HepG2 (cell line): ENCODE data around the gene CLDN9. TPM values are rescaled to one million over a fixed set of nuclear protein-coding genes. Genes with fewer than 3 reads are reported as not detected.
A peak's percentile ranks its signal among the peaks of the same experiment; 100 is the strongest.

Experiments used
- BCL6 ChIP-seq: IDR thresholded peaks from 2 replicates; pipeline ENCODE4 v1.6.1; 2016; ENCODE audit warnings: missing genetic modification reagents, missing compliant biosample characterization
- BRCA1 ChIP-seq: sonication (generic); formaldehyde crosslinking; IDR thresholded peaks from 2 replicates; pipeline ENCODE4 v1.4.0; 2020; ENCODE audit warnings: missing genetic modification reagents
- FOXJ3 ChIP-seq: sonication (generic); formaldehyde crosslinking; IDR thresholded peaks from 2 replicates; pipeline ENCODE4 v1.4.0; 2020; ENCODE audit warnings: missing genetic modification reagents, mild to moderate bottlenecking, borderline replicate concordance
- GATAD1 ChIP-seq: IDR thresholded peaks from 2 replicates; pipeline ENCODE4 v1.6.1; 2016; ENCODE audit warnings: missing genetic modification reagents, missing compliant biosample characterization
- HMG20B ChIP-seq: conservative IDR thresholded peaks from 2 replicates; pipeline ENCODE4 v1.6.1; 2016; ENCODE audit warnings: missing genetic modification reagents, missing compliant biosample characterization
- HOXD1 ChIP-seq: sonication (generic); formaldehyde crosslinking; IDR thresholded peaks from 2 replicates; pipeline ENCODE4 v1.5.0; 2020; ENCODE audit warnings: missing genetic modification reagents
- ISL2 ChIP-seq: sonication (generic); formaldehyde crosslinking; IDR thresholded peaks from 2 replicates; pipeline ENCODE4 v1.5.0; 2020; ENCODE audit warnings: missing genetic modification reagents
- MBD4 ChIP-seq: IDR thresholded peaks from 2 replicates; pipeline ENCODE4 v1.6.1; 2012; ENCODE audit warnings: low read length, inconsistent platforms, borderline replicate concordance
- NAIF1 ChIP-seq: sonication (generic); formaldehyde crosslinking; IDR thresholded peaks from 2 replicates; pipeline ENCODE4 v1.5.0; 2020; ENCODE audit warnings: mild to moderate bottlenecking, missing genetic modification reagents, borderline replicate concordance
- NKX3-1 ChIP-seq: sonication (generic); formaldehyde crosslinking; IDR thresholded peaks from 2 replicates; pipeline ENCODE4 v1.5.0; 2020; ENCODE audit warnings: missing genetic modification reagents
- RFX1 ChIP-seq: fragments of 450-650 bp; IDR thresholded peaks from 2 replicates; pipeline ENCODE4 v1.6.1; 2017
- ZFP37 ChIP-seq: sonication (generic); formaldehyde crosslinking; IDR thresholded peaks from 2 replicates; pipeline ENCODE4 v1.4.0; 2020; ENCODE audit warnings: missing genetic modification reagents, borderline replicate concordance
- ZNF143 ChIP-seq: sonication (generic); formaldehyde crosslinking; IDR thresholded peaks from 2 replicates; pipeline ENCODE4 v1.4.0; 2020; ENCODE audit warnings: missing genetic modification reagents
- ZNF251 ChIP-seq: sonication (generic); formaldehyde crosslinking; IDR thresholded peaks from 2 replicates; pipeline ENCODE4 v1.9.0; 2021; ENCODE audit warnings: mild to moderate bottlenecking, missing genetic modification reagents
- ZNF260 ChIP-seq: sonication (generic); formaldehyde crosslinking; IDR thresholded peaks from 2 replicates; pipeline ENCODE4 v1.4.0; 2020; ENCODE audit warnings: missing genetic modification reagents, low read depth, mild to moderate bottlenecking, borderline replicate concordance
- ZNF274 ChIP-seq: sonication (generic); formaldehyde crosslinking; IDR thresholded peaks from 2 replicates; pipeline ENCODE4 v1.5.1; 2020; ENCODE audit warnings: mild to moderate bottlenecking, missing genetic modification reagents
- ZNF530 ChIP-seq: sonication (generic); formaldehyde crosslinking; IDR thresholded peaks from 2 replicates; pipeline ENCODE4 v1.5.0; 2020; ENCODE audit warnings: low read depth, mild to moderate bottlenecking, missing genetic modification reagents
- ZNF7 ChIP-seq: IDR thresholded peaks from 2 replicates; pipeline ENCODE4 v1.6.1; 2016; ENCODE audit warnings: missing biosample characterization, missing genetic modification reagents
- ZNF720 ChIP-seq: sonication (generic); formaldehyde crosslinking; IDR thresholded peaks from 2 replicates; pipeline ENCODE4 v1.4.0; 2020; ENCODE audit warnings: missing genetic modification reagents
- ZNF775 ChIP-seq: sonication (generic); formaldehyde crosslinking; IDR thresholded peaks from 2 replicates; pipeline ENCODE4 v1.4.0; 2020; ENCODE audit warnings: missing genetic modification reagents, mild to moderate bottlenecking, moderate library complexity, borderline replicate concordance
- ZNF83 ChIP-seq: sonication (generic); formaldehyde crosslinking; IDR thresholded peaks from 2 replicates; pipeline ENCODE4 v1.4.0; 2020; ENCODE audit warnings: missing genetic modification reagents, mild to moderate bottlenecking, borderline replicate concordance
- ZSCAN20 ChIP-seq: sonication (generic); formaldehyde crosslinking; IDR thresholded peaks from 2 replicates; pipeline ENCODE4 v1.4.0; 2020; ENCODE audit warnings: missing genetic modification reagents, mild to moderate bottlenecking, borderline replicate concordance
- polyA plus RNA-seq, 8 experiments: library from polyadenylated mRNA; depleted of rRNA in 3 of 8; stranded (reverse) in 7 of 8; unstranded in 1 of 8; fragments of >200 nt; fragmentation: Illumina TruSeq in 4 of 8; extraction: Trizol in 4 of 8; gene quantifications; 2 replicates each; pipeline versions ENCODE4 v1.2.1 to v1.2.3, GENCODE V29; 2011 to 2016; ENCODE audit warnings: low read depth in 4 of 8, missing spikeins in 1 of 8, mixed read lengths in 1 of 8; ENCODE audit not compliant: insufficient read depth in 1 of 8
- total RNA-seq, 5 experiments: library from RNA; depleted of rRNA; stranded (reverse); fragments of >200 nt; fragmentation: Illumina TruSeq; extraction: Trizol; gene quantifications; 2 replicates each; pipeline ENCODE4 v1.2.3, GENCODE V29; 2016; ENCODE audit warnings: low read depth in 1 of 5
- TF ChIP-seq, protein P1 (sequence below): sonication (generic); formaldehyde crosslinking; conservative IDR thresholded peaks from 2 replicates; pipeline ENCODE4 v1.5.0; 2020; ENCODE audit warnings: missing genetic modification reagents
- TF ChIP-seq, protein P2 (sequence below): sonication (generic); formaldehyde crosslinking; IDR thresholded peaks from 2 replicates; pipeline ENCODE4 v1.4.0; 2020; ENCODE audit warnings: missing genetic modification reagents
- TF ChIP-seq, protein P3 (sequence below): sonication (generic); formaldehyde crosslinking; IDR thresholded peaks from 2 replicates; pipeline ENCODE4 v1.4.0; 2020; ENCODE audit warnings: missing genetic modification reagents, borderline replicate concordance

Gene CLDN9
- total and polyA plus RNA-seq, 2 of the 13 experiments (the other 11 are each of a cell fraction or from before 2014, with no cell fraction given) = 0.15 to 0.26 TPM

DNA sequence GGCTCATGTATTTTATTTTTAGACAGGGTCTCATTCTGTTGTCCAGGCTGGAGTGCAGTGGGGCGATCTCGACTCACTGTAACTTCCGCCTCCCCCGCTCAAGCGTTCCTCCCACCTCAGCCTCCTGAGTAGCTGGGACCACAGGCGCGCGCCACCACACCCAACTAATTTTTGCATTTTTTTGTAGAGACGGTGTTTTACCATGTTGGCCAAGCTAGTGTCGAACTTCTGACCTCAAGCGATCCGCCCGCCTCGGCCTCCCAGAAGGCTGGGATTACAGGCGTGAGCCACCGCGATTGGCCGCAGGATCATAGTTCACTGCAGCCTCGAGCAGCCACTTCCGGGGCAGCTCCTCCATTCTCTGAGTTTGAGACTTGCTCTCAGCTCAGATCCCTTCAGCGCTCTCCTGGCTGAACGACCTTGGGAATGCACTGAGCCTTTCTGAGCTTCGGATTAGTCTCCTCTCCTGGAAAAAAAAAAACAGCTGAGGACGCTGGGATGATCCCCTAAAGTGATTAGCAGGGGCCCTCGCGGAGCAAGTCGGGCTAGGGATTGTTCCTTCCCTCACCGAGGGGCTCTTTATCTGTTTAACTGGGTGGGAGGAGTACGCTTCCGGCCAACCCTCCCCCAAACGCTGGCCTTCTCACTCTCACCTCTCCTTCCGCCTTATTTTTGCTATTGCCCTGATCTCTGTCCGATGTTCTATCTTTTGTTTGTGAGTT lies 31.4 kb upstream of the CLDN9 start (continued):
- TF ChIP-seq ZSCAN20 (CRISPR knock-in tag) = no peak
- TF ChIP-seq NAIF1 (CRISPR knock-in tag) = 0 out of 2 replicates have a peak, but pooled peaks have one; percentile 21
- TF ChIP-seq, protein P1, sequence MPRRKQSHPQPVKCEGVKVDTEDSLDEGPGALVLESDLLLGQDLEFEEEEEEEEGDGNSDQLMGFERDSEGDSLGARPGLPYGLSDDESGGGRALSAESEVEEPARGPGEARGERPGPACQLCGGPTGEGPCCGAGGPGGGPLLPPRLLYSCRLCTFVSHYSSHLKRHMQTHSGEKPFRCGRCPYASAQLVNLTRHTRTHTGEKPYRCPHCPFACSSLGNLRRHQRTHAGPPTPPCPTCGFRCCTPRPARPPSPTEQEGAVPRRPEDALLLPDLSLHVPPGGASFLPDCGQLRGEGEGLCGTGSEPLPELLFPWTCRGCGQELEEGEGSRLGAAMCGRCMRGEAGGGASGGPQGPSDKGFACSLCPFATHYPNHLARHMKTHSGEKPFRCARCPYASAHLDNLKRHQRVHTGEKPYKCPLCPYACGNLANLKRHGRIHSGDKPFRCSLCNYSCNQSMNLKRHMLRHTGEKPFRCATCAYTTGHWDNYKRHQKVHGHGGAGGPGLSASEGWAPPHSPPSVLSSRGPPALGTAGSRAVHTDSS (CRISPR knock-in tag) = no peak
- TF ChIP-seq ZFP37 (CRISPR knock-in tag) = no peak
- no peak for TF ChIP-seq ZNF720
- no peak for TF ChIP-seq ZNF260 (CRISPR knock-in tag)
- TF ChIP-seq ZNF83 (CRISPR knock-in tag) = no peak
- TF ChIP-seq HOXD1 (CRISPR knock-in tag) = no peak; the same call in 1 of the 2 replicates
- no peak for TF ChIP-seq ZNF775 (CRISPR knock-in tag)
- TF ChIP-seq ISL2 = no peak
- TF ChIP-seq ZNF143 (CRISPR knock-in tag) = no peak
- TF ChIP-seq NKX3-1 (CRISPR knock-in tag) = no peak
- TF ChIP-seq, protein P2, sequence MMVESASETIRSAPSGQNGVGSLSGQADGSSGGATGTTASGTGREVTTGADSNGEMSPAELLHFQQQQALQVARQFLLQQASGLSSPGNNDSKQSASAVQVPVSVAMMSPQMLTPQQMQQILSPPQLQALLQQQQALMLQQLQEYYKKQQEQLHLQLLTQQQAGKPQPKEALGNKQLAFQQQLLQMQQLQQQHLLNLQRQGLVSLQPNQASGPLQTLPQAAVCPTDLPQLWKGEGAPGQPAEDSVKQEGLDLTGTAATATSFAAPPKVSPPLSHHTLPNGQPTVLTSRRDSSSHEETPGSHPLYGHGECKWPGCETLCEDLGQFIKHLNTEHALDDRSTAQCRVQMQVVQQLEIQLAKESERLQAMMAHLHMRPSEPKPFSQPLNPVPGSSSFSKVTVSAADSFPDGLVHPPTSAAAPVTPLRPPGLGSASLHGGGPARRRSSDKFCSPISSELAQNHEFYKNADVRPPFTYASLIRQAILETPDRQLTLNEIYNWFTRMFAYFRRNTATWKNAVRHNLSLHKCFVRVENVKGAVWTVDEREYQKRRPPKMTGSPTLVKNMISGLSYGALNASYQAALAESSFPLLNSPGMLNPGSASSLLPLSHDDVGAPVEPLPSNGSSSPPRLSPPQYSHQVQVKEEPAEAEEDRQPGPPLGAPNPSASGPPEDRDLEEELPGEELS (CRISPR knock-in tag) = 0 out of 2 replicates have a peak, but pooled peaks have one; percentile 15
- TF ChIP-seq GATAD1 (CRISPR knock-in tag) = peak; percentile 67
- TF ChIP-seq MBD4 = no peak
- 0 out of 2 replicates have a peak, but pooled peaks have one; percentile 6 for TF ChIP-seq ZNF274 (CRISPR knock-in tag)
- TF ChIP-seq BCL6 (CRISPR knock-in tag) = no peak; the same call in 1 of the 2 replicates
- no peak for TF ChIP-seq ZNF530 (CRISPR knock-in tag)
- no peak for TF ChIP-seq FOXJ3 (CRISPR knock-in tag)
- 0 out of 2 replicates have a peak, but pooled peaks have one; percentile 37 for TF ChIP-seq ZNF7 (CRISPR knock-in tag)
- TF ChIP-seq BRCA1 (CRISPR knock-in tag) = no peak
- no peak for TF ChIP-seq HMG20B
- TF ChIP-seq, protein P3, sequence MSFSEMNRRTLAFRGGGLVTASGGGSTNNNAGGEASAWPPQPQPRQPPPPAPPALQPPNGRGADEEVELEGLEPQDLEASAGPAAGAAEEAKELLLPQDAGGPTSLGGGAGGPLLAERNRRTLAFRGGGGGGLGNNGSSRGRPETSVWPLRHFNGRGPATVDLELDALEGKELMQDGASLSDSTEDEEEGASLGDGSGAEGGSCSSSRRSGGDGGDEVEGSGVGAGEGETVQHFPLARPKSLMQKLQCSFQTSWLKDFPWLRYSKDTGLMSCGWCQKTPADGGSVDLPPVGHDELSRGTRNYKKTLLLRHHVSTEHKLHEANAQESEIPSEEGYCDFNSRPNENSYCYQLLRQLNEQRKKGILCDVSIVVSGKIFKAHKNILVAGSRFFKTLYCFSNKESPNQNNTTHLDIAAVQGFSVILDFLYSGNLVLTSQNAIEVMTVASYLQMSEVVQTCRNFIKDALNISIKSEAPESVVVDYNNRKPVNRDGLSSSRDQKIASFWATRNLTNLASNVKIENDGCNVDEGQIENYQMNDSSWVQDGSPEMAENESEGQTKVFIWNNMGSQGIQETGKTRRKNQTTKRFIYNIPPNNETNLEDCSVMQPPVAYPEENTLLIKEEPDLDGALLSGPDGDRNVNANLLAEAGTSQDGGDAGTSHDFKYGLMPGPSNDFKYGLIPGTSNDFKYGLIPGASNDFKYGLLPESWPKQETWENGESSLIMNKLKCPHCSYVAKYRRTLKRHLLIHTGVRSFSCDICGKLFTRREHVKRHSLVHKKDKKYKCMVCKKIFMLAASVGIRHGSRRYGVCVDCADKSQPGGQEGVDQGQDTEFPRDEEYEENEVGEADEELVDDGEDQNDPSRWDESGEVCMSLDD (CRISPR knock-in tag) = no peak
- no peak for TF ChIP-seq RFX1
- no peak for TF ChIP-seq ZNF251 (CRISPR knock-in tag)
